GM12873 (cell line): ENCODE results near the gene ADAMTS19.

ENCODE experiments used
- CTCF ChIP-seq: IDR thresholded peaks from 2 replicates; pipeline ENCODE4 v1.5.1; 2012; ENCODE audit warnings: low read depth, mild to moderate bottlenecking, moderate library complexity, low read length, control low read depth; ENCODE audit not compliant: insufficient read depth; ENCODE audit errors: missing control alignments

The ADAMTS19 gene

DNA sequence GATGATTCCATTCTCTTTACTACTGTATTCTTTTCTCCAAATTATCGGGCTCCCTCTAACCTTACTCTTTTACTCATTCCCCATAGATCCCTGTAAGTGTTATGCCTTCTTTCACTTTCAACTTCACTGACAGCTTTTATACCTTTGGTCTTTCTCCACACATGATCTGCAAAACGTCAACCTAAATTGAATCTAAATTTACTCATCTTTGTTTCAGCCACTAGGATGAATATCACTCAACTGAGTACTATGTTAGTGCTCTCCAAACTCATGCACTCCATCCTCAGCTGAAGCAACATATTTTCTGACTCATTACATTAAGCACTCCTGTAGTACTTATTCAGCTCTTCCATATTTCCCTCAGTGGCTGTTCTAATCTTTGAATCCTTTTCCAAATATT, 133.4 kb downstream of the ADAMTS19 start:
- TF ChIP-seq CTCF, result no peak

DNA sequence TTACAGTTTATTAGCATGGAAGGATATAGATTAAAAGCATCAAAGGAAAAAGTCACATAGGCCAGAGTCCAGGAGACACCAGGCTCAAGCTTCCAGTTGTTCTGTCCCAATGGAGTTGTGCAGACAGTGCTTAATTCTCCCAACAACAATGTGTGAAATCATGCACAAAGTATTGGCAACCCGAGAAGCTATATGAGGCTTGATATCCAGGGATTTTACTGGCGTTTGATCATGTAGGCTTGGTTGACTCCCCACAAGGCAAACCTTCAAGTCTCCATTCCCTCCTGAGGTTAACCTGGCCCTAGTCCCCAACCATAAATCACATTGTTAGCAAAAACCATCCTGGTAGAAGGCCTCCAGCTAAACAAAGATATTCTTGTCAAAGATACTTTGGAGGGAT, 141.5 kb downstream of the ADAMTS19 start:
- TF ChIP-seq CTCF, result no peak

GRCh38 chr5:129608350-129608749, 148.3 kb downstream of the ADAMTS19 start:
- TF ChIP-seq CTCF, result no peak

- TF ChIP-seq CTCF, result no peak
Observed at GRCh38 chr5:129609710-129610109, 149.6 kb downstream of the ADAMTS19 start.

- TF ChIP-seq CTCF, result no peak
Observed at GRCh38 chr5:129616517-129616916, 156.4 kb downstream of the ADAMTS19 start.

GRCh38 chr5:129617206-129617605, 157.1 kb downstream of the ADAMTS19 start:
- TF ChIP-seq CTCF, result no peak

DNA sequence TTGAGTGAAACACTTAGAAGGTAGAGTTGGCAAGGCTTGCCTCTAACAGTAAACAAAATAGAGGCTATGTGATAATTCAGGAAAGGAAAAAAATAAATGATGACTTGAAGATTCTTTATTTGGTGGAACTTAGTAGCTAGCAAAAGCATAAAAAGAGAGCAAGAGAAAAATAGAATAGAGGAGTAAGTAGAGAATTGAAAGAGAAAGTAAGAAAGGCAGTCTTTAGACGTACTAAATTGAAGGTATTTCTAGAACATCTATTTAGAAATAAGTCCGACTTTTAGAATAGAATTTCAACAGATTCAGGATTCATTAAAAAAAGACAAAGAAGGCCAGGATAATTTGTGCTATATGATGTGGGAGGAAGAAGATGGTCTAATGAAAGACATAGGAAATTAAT, 159.7 kb downstream of the ADAMTS19 start:
- no peak for TF ChIP-seq CTCF
